Natural killer cell (primary cell): ENCODE measurements around the gene IGFL4. TPM values are rescaled to one million over a fixed set of nuclear protein-coding genes. Genes with fewer than 3 reads are reported as not detected.

ENCODE experiments used
- ATAC-seq, 3 donors: fragments of 150-1000 bp in 2 of 3; fragments of 200-7000 bp in 1 of 3; cut with Tn5 transposase; 1 replicate in 1 of 3; 2 replicates in 2 of 3; pipeline ENCODE4 v1.10.0; 2021; ENCODE audit warnings: mild to moderate bottlenecking in 2 of 3, moderate library complexity in 2 of 3
- DNase-seq, 2 donors: peaks; one replicate each; pipeline versions ENCODE4 v3.0.0 to v3.0.0-alpha.2; 2013 to 2021; ENCODE audit warnings: mixed read lengths in 1 of 2
- H3K27ac ChIP-seq: one replicate; pipeline ENCODE4 v1.5.1; 2013; ENCODE audit warnings: mild to moderate bottlenecking, low read length
- H3K27me3 ChIP-seq: one replicate; pipeline ENCODE4 v1.6.1; 2013; ENCODE audit warnings: low read length; ENCODE audit not compliant: control insufficient read depth, insufficient read depth
- H3K36me3 ChIP-seq: one replicate; pipeline ENCODE4 v1.6.1; 2013; ENCODE audit warnings: low read length; ENCODE audit not compliant: control insufficient read depth, insufficient read depth
- H3K4me1 ChIP-seq: one replicate; pipeline ENCODE4 v1.6.1; 2013; ENCODE audit warnings: low read length; ENCODE audit not compliant: control insufficient read depth, insufficient read depth
- H3K4me3 ChIP-seq: one replicate; pipeline ENCODE4 v1.5.1; 2013; ENCODE audit warnings: low read length
- H3K9me3 ChIP-seq: one replicate; pipeline ENCODE4 v1.6.1; 2013; ENCODE audit warnings: low read length; ENCODE audit not compliant: control insufficient read depth, insufficient read depth
- H3K27ac Mint-ChIP-seq, 2 donors: one replicate each; pipeline ENCODE4 v1.8.0; 2022; ENCODE audit warnings: mild to moderate bottlenecking in 2 of 2, mixed read lengths in 2 of 2, moderate library complexity in 1 of 2
- H3K27me3 Mint-ChIP-seq, 2 donors: one replicate each; pipeline ENCODE4 v1.8.0; 2022; ENCODE audit warnings: low read depth in 2 of 2, mixed read lengths in 2 of 2
- H3K36me3 Mint-ChIP-seq: one replicate; pipeline ENCODE4 v1.8.0; 2022; ENCODE audit warnings: mixed read lengths
- H3K4me1 Mint-ChIP-seq, 2 donors: one replicate each; pipeline ENCODE4 v1.8.0; 2022; ENCODE audit warnings: mixed read lengths in 2 of 2
- H3K4me3 Mint-ChIP-seq: one replicate; pipeline ENCODE4 v1.8.0; 2022; ENCODE audit warnings: mild to moderate bottlenecking, moderate library complexity, mixed read lengths
- H3K9me3 Mint-ChIP-seq, 2 donors: one replicate each; pipeline ENCODE4 v1.8.0; 2022; ENCODE audit warnings: mixed read lengths in 2 of 2
- CTCF ChIP-seq: fragments of 200-600 bp; IDR thresholded peaks from one replicate; pipeline ENCODE4 v1.8.0; 2022; ENCODE audit warnings: antibody characterized with exemption
- WGBS: methylation state at CpG from one replicate; pipeline ENCODE4 v1.1.7; 2013; ENCODE audit warnings: missing lambda C conversion rate; ENCODE audit not compliant: insufficient coverage; 5-methylcytosine and 5-hydroxymethylcytosine counted together
- intact Hi-C: fragments of 100-400 bp; cut with micrococcal nuclease; formaldehyde crosslinking; loops from one replicate; pipeline ENCODE4 v1.14.2; 2022
- total RNA-seq, 4 donors: library from RNA; stranded (reverse); fragments of 120-200 nt in 1 of 4; gene quantifications; one replicate each; pipeline versions ENCODE4 v1.2.3 to v1.2.4, GENCODE V29; 2013 to 2022

IGFL4 gene
- total RNA-seq, 3 donors from 2014 or later (not counting 1 experiment from before 2014, with no cell fraction given) = not detected

GRCh38 chr19:46058778-46059177 lies 18.0 kb upstream of the IGFL4 start:
- no peak overlapping the region for H3K27ac ChIP-seq
- intact Hi-C loops = no loop called here
- Mint-ChIP-seq H3K4me3 (no peak overlapping the region), H3K36me3 (no peaks in the 10 kb centered on the region), H3K4me1 (no peaks in the 10 kb centered on the region), H3K9me3 (no peaks in the 10 kb centered on the region), H3K27ac (no peak overlapping the region), H3K27me3 (peaks cover 34 to 75% of the 10 kb centered on the region in 2 donors)
- TF ChIP-seq CTCF = no peak
- no peaks in the 10 kb centered on the region for H3K4me1 ChIP-seq
- no peaks in the 10 kb centered on the region for H3K36me3 ChIP-seq
- peaks cover 6% of the 10 kb centered on the region for H3K27me3 ChIP-seq
- WGBS = 94% methylated on average over 3 of the region's 3 CpGs
- ATAC-seq (no peak), DNase-seq (no peak)
- no peak overlapping the region for H3K4me3 ChIP-seq
- H3K9me3 ChIP-seq = peaks cover 3% of the 10 kb centered on the region

GRCh38 chr19:46056536-46056935 lies 15.7 kb upstream of the IGFL4 start:
- intact Hi-C loops = no loop called here
- H3K27ac Mint-ChIP-seq = no peak overlapping the region
- peaks cover 30 to 69% of the 10 kb centered on the region in 2 donors for H3K27me3 Mint-ChIP-seq
- H3K36me3 Mint-ChIP-seq = no peaks in the 10 kb centered on the region
- H3K4me3 ChIP-seq = no peak overlapping the region
- no peaks in the 10 kb centered on the region for H3K36me3 ChIP-seq
- H3K4me1 ChIP-seq = no peaks in the 10 kb centered on the region
- H3K4me1 Mint-ChIP-seq = no peaks in the 10 kb centered on the region
- 67% methylated on average over 4 of the region's 4 CpGs for WGBS
- no peak for ATAC-seq
- no peak for DNase-seq
- peaks cover 4% of the 10 kb centered on the region for H3K27me3 ChIP-seq
- H3K9me3 ChIP-seq = peaks cover 3% of the 10 kb centered on the region
- TF ChIP-seq CTCF = no peak
- H3K9me3 Mint-ChIP-seq = no peaks in the 10 kb centered on the region
- no peak overlapping the region for H3K4me3 Mint-ChIP-seq
- H3K27ac ChIP-seq = no peak overlapping the region

- Mint-ChIP-seq H3K27ac (no peak overlapping the region), H3K4me3 (no peak overlapping the region), H3K36me3 (no peaks in the 10 kb centered on the region), H3K4me1 (no peaks in the 10 kb centered on the region), H3K27me3 (peaks cover 30 to 75% of the 10 kb centered on the region in 2 donors), H3K9me3 (no peaks in the 10 kb centered on the region)
- H3K4me3 ChIP-seq = no peak overlapping the region
- WGBS = 70% methylated on average over 4 of the region's 4 CpGs
- ATAC-seq = no peak
- H3K36me3 ChIP-seq = no peaks in the 10 kb centered on the region
- H3K9me3 ChIP-seq = no peaks in the 10 kb centered on the region
- DNase-seq = no peak
- H3K27me3 ChIP-seq = peaks cover 2% of the 10 kb centered on the region
- H3K4me1 ChIP-seq = no peaks in the 10 kb centered on the region
- no peak overlapping the region for H3K27ac ChIP-seq
- intact Hi-C loops = no loop called here
- no peak for TF ChIP-seq CTCF
Measured at GRCh38 chr19:46052896-46053295, 12.1 kb upstream of the IGFL4 start.

GRCh38 chr19:46049597-46049996 lies 8.8 kb upstream of the IGFL4 start:
- H3K4me3 Mint-ChIP-seq = no peak overlapping the region
- Histone ChIP-seq H3K36me3 (no peaks in the 10 kb centered on the region), H3K9me3 (no peaks in the 10 kb centered on the region), H3K27me3 (peaks cover 3% of the 10 kb centered on the region), H3K27ac (no peak overlapping the region), H3K4me1 (no peaks in the 10 kb centered on the region), H3K4me3 (no peak overlapping the region)
- peaks cover 43 to 84% of the 10 kb centered on the region in 2 donors for H3K27me3 Mint-ChIP-seq
- ATAC-seq = no peak
- WGBS = 50% methylated on average over 7 of the region's 7 CpGs
- peak in 1 of 2 donors; percentile 16 for DNase-seq
- TF ChIP-seq CTCF = no peak
- H3K27ac Mint-ChIP-seq = no peak overlapping the region
- no peaks in the 10 kb centered on the region for H3K4me1 Mint-ChIP-seq
- H3K9me3 Mint-ChIP-seq = no peaks in the 10 kb centered on the region
- no peaks in the 10 kb centered on the region for H3K36me3 Mint-ChIP-seq
- intact Hi-C loops = no loop called here
